NCI-H226 (cell line): ENCODE results near the gene ATG2A.
A peak's percentile ranks its signal among the peaks of the same experiment; 100 is the strongest.

Source experiments
- DNase-seq: peaks from one replicate; pipeline ENCODE4 v3.0.0-alpha.2; 2015

ATG2A gene

DNA sequence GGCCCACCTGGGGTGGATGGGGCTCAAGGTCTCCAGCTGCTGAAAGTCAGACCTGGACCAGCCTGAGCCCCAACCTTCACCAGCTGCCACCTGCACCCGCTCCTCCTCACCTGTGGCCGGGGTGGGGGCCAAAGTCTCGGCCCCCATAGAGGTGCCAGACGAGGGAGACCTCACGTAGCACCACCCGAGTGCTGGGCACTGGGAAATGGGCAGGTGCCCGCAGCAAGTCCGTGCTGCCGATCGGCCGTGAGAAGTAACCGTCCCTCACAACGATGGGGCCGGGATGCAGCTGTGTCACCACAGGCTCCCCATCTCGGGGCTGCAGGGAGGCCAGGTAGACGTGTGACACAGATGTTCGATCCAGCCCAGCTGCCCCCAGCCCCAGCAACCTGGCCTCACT lies 16.2 kb downstream of the ATG2A start:
- no peak for DNase-seq

DNA sequence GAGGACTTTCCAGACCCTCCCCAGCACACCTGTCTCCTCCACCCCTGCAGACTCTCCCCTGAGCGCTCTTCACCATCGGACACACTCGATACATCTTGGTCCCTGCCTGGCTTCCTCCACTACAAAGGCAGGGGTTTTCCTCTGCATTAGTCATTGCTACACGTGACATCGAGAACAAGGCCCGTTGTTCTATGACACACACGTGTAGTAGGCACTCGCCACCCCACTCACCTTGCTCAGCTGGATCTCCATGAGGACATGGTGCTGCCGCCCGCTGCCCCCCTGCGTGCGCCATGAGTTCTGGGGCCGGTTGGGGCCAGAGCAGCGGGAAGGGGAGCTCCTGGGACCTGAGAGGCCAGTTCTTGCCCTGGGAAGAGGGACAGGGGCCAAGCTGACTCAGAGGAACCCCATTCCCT lies 16.7 kb downstream of the ATG2A start:
- no peak for DNase-seq

DNA sequence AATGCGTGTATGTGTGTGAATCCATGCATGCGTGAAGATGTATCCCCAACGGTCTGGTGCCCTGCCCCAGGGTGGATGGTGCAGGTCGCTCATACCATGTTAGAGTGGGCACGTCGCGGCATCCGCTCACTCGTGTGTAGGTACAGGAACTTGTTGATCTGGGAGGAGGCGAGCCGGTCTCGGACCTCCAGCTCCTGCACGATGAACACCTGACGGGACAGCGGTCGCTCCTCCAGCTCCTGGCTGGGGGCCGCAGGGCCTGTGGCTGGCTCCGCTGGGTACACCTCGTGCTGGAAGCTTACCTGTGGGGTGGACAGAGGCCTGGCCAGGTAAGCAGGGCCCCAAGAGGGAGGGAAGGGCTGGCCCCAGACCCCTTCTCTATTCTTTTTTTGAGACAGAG lies 18.5 kb downstream of the ATG2A start:
- DNase-seq: no peak

DNA sequence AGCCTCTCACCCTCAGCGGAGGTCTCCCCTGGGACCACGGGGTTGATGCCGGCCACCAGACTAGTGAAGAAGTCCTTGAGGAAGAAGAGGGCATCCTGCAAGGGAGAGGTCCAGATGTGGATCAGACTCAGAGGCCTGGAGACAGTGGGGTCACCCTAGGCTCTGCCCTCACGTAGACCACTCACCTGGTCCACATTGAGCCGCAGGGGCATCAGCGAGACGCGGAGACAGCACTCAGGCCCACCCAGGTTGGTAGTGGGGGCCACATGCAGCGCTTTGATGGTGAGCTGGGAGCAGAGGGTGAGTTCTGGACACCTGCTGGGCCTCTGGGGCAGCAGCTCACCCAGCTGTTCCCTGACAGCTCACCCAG lies 18.9 kb downstream of the ATG2A start:
- no peak for DNase-seq

DNA sequence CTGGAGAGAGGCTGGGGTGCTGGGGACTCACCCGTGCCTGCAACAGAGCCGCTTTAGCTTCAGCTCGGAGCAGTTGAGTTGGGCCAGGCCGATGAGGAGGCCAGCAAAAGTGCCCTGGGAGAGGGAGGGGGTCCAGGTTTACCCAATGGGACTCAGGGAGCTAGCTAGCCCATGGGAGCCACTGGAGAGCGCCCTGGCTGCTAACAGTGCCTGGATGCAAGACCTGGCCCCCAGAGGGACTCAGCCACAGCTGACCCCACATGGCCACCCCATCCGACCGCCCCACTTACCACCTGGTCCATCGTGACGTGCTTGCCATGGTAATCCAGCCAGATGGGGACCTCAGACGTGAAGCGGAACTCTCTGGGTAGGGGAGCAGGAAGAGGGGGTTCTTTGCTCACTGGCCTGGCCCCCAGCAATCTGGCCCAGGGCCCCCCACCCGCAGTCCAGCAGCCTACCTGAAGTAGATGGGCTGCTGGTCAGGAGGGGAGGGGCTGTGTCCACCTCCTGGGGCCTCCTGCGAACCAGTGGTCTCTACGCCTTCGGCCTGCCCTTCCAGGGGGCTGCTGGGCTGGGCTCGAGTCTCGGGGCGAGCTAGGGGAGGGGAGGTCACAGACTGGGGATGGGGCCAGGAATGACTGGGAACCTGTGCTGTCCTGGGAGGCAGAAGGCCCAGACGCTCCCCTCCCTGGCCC lies 19.5 kb downstream of the ATG2A start:
- DNase-seq: no peak

DNA sequence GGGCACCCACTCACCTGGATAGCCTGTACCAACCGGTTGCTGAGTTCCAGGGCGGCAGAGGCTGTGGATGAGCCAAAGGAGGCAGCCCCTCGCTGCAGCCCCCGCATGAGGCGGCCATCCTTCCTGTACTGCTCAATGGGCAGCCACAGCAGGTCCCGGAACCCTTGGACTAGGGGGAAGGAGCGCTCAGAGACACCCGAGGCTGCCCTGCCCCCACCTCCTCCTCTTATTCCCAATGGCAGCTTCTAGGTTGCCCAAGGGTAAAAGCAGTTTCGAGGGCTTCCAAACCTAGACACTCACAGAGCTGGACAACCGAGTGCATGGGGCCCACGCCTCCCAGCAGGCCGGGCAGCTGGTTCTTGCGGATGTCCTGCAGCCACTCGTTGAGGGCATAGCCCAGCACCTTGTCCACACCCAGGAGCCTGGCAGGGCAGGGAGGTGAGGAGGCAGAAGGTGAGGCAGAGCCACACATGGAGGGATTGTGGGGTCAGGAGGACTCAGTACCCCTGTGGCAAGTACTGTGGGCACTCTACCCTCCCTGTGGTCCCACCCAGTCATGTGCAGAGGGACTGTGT lies 20.5 kb downstream of the ATG2A start:
- no peak for DNase-seq

DNA sequence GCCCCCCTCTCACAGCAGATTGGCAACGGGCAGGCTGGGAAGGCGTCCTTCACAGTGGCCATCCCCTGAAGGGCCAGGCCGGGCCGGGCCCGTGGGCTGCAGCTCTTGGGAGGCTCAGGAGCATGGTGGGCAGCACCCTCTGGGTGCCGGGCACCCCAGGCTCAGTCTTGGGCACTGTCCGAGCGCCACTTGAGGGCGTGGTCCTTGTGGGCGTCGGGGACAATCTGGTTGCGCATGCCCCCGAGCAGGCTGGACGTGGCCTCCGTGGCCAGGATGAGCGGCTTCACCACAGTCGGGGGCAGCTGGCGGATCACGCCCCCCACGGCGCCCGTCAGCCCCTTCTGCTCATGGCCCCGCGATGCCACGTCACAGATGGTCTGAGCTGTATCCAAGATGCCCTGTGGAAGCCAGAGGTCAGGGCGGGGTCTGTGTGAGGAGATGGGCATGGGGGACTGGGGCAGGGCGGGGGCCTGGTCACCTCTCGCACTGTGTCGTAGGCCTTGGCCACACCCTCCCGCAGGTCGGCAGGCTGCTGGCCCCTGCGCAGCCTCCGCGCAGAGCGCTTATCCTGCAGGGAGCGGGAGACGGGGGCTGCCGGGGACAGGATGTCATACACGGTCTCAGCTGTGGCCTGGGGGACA lies 22.1 kb downstream of the ATG2A start:
- DNase-seq: no peak

DNA sequence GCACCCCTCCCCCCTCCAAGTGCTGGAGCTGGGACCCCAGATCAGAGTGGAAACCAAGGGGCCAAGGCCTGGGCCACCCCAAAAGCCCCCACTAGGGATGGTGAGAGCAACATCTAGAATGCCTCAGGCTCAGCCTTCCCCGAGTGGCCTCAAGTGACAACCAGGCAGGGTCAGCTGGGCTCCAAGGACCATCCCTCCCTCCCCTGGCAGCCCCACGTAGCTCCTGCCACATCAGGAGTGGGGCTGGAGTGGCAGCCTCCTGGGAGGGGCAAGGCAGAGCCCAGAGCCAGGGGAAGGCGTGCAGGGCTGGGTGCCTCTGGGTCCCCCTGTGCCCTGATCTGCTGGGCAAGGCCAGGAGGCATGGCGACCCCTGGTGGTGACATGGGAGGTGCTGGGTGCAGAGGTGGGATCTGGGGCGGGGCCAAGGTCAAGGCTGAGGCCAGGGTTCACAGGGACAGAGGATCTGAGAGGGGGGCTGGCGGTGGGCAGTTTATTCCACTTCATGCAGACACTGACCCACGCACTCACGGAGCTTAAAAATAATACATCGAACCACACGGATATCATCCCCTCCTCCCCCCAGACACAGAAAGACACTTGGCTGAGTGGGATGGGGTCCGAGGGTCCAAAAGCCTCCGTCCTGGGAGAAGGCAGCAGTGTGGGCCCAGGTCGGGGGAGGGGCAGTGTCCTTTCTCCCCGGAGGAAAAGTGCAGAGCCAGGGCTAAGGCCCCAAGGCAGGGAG lies 22.8 kb downstream of the ATG2A start:
- DNase-seq: peak; percentile 45

DNA sequence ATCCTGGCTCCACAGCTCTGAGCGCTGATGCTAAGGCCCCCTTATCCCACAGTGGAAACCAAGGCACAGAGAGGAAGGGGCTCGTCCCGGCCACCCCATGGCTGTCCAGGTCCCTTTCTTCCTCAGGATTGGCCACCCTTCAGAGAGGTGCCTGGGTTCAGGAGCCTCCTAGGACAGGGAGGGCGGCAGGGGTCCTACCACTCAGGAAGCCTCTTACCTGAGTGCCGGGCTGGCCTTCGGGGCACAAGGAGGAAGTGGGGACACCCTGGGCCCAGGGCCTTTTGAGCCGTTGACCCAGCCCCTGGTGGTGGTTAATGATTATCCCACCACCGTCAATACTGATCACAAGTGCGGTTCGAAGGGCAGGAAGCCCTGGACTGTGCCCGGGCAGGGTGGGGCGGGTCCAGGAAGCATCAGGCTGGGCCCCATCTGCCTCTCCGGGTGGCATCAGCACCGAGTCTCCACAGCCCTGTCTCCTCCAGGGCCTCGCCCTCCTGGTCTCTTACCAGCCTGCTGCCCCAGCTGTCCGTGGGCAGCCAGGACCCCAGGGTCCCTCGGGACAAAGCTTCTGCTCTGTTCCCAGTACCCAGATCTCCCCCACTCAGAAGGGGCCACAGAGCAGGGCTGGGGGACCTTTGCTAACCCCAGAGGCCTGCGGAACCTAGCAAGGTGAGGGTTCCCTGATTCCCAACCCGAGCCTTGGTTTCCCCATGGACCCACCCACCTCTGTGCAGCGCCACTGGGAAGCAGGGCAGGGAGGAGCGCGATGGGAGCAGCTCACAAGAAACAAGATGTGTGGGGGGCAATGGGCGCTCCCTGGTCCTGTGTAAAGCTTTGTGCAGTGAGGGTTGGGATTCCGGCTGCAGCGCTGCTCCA lies 23.6 kb downstream of the ATG2A start:
- no peak for DNase-seq

DNA sequence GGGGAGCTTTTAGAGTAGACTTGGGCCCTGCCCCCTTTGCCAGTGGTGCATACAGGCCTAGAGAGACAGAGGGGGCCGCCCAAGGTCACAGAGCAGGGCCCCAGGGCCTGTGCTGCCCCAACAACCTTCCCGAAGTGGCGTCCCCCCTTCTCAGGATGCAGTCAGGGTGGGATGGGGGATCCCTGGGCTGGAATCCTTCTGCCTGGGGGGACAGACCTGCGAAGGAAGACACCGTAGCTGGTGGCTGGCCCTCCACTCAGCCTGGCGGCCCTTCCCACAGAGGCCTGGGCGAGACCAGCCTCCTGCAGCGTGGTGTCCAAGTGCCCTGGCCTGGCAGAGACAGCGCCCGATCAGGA lies 24.2 kb downstream of the ATG2A start:
- DNase-seq: no peak

DNA sequence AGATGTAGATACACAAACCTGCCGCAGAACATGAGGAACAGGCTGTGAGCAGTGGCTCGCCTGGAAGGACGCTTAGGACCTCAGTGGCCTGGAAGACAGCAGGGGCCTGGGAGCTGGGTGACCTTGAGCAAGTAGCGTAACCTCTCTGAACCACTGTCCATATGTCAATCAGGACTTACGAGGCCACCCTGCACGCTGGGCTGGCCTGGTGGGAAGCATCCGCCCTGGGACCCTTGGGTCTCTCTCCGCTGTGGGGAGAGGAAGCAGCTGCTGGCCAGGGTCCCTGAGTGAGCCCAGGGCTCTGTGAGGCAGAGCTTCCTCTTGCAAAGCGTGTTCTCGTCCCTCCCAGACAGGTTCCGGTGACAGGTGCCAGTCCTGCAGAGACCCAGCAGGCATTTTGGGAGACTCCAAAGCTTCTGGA lies 24.6 kb downstream of the ATG2A start:
- DNase-seq: no peak

DNA sequence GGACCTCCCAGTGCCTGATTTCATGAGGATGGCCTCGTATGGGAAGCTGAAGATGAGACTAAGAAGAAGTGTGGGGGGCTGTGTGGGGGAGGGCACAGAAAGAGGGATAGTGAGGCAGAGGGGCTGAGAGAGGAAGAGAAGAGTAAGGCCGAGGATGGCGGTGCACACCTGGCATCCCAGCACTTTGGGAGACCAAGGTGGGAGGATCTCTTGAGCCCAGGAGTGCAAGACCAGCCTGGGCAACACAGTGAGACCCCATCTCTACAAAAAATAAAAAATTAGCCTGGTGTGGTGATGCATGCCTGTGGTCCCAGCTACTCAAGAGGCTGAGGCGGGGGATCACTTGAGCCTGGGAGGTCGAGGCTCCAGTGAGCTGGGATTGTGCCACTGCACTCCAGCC lies 25.1 kb downstream of the ATG2A start:
- DNase-seq: no peak

DNA sequence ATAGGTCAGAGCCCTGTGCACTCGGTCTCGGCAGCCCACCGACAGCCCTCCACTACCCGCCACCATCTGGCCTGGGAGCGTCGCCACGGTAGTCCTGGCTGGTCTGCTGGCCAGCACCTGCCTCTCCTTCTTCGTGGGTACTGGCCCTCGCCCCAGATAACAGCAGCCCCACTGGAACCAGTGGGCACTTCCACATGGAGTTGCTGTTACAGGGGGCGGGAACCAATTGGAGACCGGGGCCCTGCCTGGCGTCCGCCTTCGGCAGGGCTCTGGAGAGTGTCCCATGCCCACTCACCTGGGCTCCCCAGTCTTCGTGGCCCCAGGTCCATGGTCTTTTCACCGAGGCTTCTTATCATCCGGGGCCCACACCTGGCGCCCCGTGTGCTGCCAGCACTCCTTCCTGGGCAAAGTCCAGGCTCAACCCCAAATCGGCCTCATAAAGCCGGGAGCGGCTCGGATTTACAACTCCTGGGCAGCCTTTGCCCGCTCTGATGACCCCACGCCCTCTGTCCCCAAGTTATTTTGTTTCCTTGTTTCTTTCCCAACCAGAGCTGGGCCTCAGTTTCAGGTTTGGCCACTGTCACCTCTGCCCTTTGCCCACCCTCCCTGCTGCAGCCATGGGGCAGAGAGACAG lies 25.7 kb downstream of the ATG2A start:
- DNase-seq: no peak

DNA sequence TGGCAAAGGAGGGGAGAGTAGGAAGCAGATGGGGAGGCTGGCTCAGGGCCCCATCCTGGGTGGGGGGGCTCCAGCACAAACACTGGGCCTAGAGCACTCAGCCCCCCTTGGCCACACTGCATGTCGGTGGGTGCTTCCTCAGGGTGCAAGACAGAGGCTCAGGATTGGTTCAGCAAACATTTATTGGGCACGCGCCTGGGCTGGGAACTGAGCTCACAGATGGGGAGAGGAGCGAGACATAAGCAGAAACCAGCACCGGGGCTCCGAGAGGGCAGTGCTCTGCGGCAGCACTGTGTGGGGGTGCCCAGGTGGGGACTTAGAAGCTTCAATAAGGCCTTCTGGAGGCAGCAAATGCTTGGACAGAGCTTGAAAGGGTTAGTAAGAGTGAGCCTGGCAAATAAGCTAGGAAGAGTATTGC lies 26.5 kb downstream of the ATG2A start:
- DNase-seq: no peak

DNA sequence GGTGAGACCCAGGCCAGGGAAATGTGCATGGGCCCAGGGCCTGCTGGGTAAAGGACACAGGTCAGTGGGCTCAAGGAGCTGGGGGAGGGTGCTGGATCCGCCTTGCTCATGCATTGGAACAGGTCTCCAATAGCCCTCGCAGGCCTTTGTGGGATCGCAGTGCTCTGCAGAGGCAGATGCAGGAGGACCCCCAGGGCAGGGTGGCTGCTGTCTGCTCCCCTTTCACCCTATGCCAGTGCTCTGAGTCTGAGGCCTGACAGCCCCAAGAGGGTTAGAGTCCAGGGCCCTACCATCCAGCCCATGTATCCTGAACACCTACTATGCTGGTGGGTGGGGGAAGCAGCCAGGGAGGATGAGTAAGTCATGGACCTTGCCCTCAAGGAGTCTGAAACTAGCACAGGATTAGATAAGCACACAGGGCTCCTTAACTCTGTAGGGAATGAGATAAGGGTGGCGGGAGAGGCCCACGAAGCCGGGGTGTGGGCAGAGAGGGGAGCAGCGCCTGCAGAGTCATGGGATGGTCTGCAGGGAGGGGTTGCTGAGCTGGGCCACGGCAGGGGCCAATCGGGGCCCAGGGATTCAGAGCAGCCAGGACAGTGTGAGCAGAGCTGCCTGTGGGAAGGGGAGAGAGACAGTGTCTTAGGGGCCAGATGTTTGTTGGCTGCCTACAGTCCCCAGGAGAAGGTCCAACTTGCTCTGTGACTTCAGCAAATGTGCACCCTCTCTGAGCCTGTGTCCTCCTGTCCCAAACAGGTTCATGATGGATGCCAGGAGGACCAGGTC lies 28.1 kb downstream of the ATG2A start:
- peak; percentile 95 for DNase-seq

DNA sequence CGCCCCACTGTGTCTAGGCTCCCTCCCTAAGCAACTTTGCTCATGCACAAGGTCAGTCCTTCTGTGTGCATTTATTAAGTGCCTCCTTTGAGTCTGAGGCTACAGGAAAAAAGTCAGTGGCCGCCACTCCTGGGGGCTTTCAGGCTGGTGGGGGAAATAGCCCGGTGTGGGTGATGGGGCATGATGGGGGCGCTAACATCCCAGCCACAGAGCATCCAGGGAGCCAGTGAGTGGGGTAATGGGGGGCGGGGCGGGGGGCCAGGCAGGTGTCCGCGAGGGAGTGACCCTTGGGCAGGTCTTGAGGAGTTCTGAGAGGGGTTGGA lies 28.6 kb downstream of the ATG2A start:
- DNase-seq: no peak

DNA sequence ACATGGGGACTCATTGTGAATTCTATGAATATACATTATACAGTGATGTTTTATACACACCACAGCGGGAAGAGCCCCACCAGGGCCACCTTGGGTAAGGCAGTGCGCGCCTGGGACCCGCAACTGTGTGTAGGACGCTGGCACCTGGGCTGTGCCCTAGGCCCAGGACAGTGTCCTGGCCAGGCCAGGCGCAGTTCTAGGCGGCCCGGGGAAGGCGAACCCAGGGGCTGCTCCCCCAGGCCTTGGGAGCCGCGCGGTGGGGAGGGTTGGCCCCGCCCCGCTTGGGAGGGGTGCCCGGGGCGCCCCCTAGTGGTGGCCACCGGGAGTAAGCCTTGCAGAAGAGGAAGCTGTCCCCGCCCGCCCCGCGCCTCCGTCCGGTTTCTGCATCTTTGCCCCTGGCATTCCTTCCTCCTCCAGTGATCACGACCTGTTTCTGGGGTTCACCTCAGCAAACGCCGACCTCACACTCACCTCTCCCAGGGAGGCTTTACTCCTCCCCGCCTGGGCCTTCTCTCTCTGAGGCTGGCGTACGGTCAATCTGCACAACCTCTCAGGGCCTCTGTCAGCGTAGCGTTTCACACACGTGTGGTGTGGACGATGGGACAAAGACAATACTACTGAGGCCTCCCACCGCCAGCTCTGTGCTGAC lies 29.1 kb downstream of the ATG2A start:
- peak; percentile 53 for DNase-seq

DNA sequence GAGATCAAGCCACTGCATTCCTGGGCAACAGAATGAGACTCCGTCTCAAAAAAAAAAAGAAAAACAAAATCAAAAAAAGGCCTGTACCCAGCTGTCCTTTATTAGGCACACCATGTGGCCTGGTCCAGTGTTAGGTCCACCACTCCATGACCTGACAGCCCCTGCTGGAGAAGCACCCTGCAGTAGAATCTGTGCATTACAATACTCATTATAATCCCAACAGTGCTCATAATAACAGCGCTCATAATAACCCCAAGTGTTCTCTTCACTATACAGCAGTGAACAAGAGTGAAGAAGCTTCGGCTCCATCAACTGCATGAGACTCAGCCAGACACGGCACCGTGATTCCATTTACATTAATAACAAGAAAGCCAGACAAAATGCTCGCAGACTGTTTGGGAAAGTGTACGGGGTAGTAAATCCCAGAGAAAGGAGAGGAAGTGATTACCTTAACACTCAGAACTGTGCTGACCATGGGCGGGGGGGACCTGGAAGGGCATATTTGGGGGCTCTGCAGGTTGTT lies 29.7 kb downstream of the ATG2A start:
- DNase-seq: no peak

DNA sequence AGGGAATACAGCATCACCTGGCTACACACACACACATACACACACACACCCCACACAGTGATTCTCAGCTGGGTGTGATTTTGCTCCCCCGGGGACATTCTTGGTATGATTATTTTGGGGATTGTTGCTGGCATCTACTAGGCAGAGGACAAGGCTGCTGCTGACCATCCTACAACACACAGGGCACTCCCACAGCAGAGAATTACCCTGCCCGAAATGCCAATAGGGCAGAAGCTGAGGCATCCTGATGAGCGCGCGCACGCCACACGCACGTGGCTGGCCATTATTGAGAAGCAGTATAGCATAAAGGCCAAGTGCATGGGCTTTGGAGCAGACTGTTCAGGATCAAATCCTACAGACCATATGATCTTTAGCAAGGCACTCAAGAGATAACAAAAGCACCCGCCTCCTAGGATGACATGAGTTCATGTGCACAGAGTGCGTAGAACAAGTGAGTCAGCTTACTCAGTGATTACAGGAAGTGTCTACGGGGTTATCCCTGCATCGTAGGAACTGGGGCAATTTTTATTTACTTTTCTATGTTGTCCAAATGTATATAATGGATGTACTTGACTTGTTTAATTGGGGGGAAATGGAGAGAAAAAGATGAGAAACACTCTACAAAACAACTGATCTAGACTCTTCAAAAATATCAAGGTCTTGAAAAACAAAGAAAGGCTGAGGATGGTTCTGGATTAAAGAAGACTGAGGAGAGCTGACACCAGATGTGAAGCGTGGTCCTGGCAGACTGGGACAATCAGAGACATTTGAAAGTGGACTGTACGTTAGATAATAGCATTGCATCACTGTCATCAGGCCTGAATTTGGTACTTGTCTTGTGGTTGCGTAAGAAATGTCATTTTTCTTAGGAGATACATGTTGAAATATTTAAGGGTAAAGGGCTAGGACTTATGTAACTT lies 31.4 kb downstream of the ATG2A start:
- DNase-seq: peak; percentile 89

DNA sequence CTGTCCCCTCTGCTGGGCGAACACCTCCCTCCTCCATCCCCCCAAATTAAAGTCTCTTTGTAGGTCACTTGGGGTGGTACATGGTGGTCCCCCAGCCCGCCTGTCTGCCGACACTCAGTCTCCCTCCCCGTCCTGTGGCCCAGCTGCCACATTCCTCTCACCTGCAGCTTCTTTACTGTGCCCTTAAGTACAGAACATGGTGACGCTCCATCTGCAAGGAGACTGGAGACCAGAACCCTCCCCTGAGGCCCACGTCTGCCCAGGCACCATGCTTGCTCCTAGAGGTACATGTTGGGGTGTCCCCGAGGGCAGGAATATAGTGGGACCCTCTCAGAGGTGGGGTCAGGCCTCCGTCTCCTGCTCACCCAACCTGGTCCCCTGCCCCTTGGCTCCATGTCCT lies 33.0 kb downstream of the ATG2A start:
- no peak for DNase-seq
